Spinal cord (tissue), 10 donors: Measurements from ENCODE around the gene GNPDA1. TPM values are rescaled to one million over a fixed set of nuclear protein-coding genes. Genes with fewer than 3 reads are reported as not detected.
"Not testable (repeated sequence)": the region's sequence is repeated elsewhere in the genome, so short reads cannot be mapped to it uniquely, and the experiment has no call there.

Experiments used
- DNase-seq, 6 donors: peaks; one replicate each; pipeline versions ENCODE4 v3.0.0 to v3.0.0-alpha.2; 2013 to 2015; ENCODE audit warnings: low spot score in 6 of 6, low read depth in 4 of 6
- H3K27ac ChIP-seq: one replicate; pipeline ENCODE4 v1.5.1; 2013; ENCODE audit warnings: low read depth, low read length, control low read depth
- H3K27me3 ChIP-seq: one replicate; pipeline ENCODE4 v1.6.1; 2013; ENCODE audit warnings: low read length; ENCODE audit not compliant: control insufficient read depth, insufficient read depth
- H3K36me3 ChIP-seq: one replicate; pipeline ENCODE4 v1.6.1; 2013; ENCODE audit warnings: low read length; ENCODE audit not compliant: control insufficient read depth, insufficient read depth
- H3K4me1 ChIP-seq: one replicate; pipeline ENCODE4 v1.6.1; 2013; ENCODE audit warnings: low read length; ENCODE audit not compliant: control insufficient read depth, insufficient read depth
- H3K4me3 ChIP-seq: one replicate; pipeline ENCODE4 v1.5.1; 2013; ENCODE audit warnings: low read depth, low read length, control low read depth
- H3K9me3 ChIP-seq: one replicate; pipeline ENCODE4 v1.6.1; 2013; ENCODE audit warnings: low read length; ENCODE audit not compliant: control insufficient read depth, insufficient read depth
- WGBS: methylation state at CpG from one replicate; pipeline ENCODE4 v1.1.5; 2013; ENCODE audit warnings: missing lambda C conversion rate; ENCODE audit not compliant: insufficient coverage; 5-methylcytosine and 5-hydroxymethylcytosine counted together
- long read RNA-seq, 4 donors: transcript quantifications; one replicate each; lab custom pipeline, GENCODE V29; 2026
- polyA plus RNA-seq, 2 donors: library from polyadenylated mRNA; unstranded; fragments of 120-200 nt; gene quantifications; one replicate each; pipeline ENCODE4 v1.2.1, GENCODE V29; 2013; ENCODE audit not compliant: insufficient read length in 2 of 2
- total RNA-seq, 2 donors: library from RNA; depleted of rRNA in 1 of 2; stranded (reverse); fragments of 120-200 nt in 1 of 2; fragments of >200 nt in 1 of 2; gene quantifications; one replicate each; pipeline versions ENCODE4 v1.2.3 to v1.2.4, GENCODE V29; 2013 to 2014
- donor health status: healthy.

GNPDA1 gene
- 10 to 100 TPM; 26.8 to 45.0 TPM for total RNA-seq
- 10 to 100 TPM; 37.1 to 38.4 TPM for polyA plus RNA-seq
- long read RNA-seq, donor 1, transcript GNPDA1-201 (7 exons, 2,273 nt) = major isoform, 11 of 16 reads
- long read RNA-seq, donor 1, transcript GNPDA1-210 (6 exons, 2,980 nt) = minor isoform, 5 of 16 reads
- long read RNA-seq, donor 1, partial matches to known transcripts = 0 of 16 reads
- long read RNA-seq, donor 1, other reads (novel, unspliced or antisense) = 0 of 16 reads
- long read RNA-seq, donor 2, transcript GNPDA1-201 (7 exons, 2,273 nt) = major isoform, 5 of 8 reads
- long read RNA-seq, donor 2, partial matches to known transcripts = 0 of 8 reads
- long read RNA-seq, donor 2, other reads (novel, unspliced or antisense) = 0 of 8 reads
- long read RNA-seq, donor 3, transcript GNPDA1-201 (7 exons, 2,273 nt) = major isoform, 5 of 8 reads
- long read RNA-seq, donor 3, partial matches to known transcripts = 0 of 8 reads
- long read RNA-seq, donor 3, other reads (novel, unspliced or antisense) = 0 of 8 reads
- long read RNA-seq, donor 4, transcript GNPDA1-201 (7 exons, 2,273 nt) = major isoform, 20 of 23 reads
- long read RNA-seq, donor 4, partial matches to known transcripts = 0 of 23 reads
- long read RNA-seq, donor 4, other reads (novel, unspliced or antisense) = 0 of 23 reads

- H3K9me3 ChIP-seq = no peaks in the 10 kb centered on the region
- H3K36me3 ChIP-seq = peaks cover 4% of the 10 kb centered on the region
- no peaks in the 10 kb centered on the region for H3K27me3 ChIP-seq
- DNase-seq = peak in 5 of 6 donors; percentile 33 to 89 (median 52)
- WGBS = 0% methylated on average over 47 of the region's 58 CpGs
- H3K4me1 ChIP-seq = peaks cover 15% of the 10 kb centered on the region
- H3K27ac ChIP-seq = peak within 1 kb of the TSS; percentile 53
- H3K4me3 ChIP-seq = peak within 1 kb of the TSS; percentile 73
These were observed at the start of gene GNPDA1 for GRCh38 chr5:142012792-142013388. GNPDA1 (minus strand) TSS chr5:142013027; CDS start chr5:142012035, 992 bp downstream.

- Histone ChIP-seq H3K27me3 (no peaks in the 10 kb centered on the region), H3K27ac (no peak overlapping the region), H3K4me1 (peaks cover 40% of the 10 kb centered on the region), H3K36me3 (no peaks in the 10 kb centered on the region), H3K9me3 (no peaks in the 10 kb centered on the region), H3K4me3 (no peak overlapping the region)
- WGBS = no CpG with 5 or more reads among the region's 1 CpG
- peak in 2 of 6 donors; percentile 14 to 54 for DNase-seq
These were observed 46.6 kb upstream of the GNPDA1 start for GRCh38 chr5:142059304-142059940.

- no peaks in the 10 kb centered on the region for H3K9me3 ChIP-seq
- no peak overlapping the region for H3K4me3 ChIP-seq
- no peak for DNase-seq
- no peaks in the 10 kb centered on the region for H3K27me3 ChIP-seq
- H3K4me1 ChIP-seq = peaks cover 34% of the 10 kb centered on the region
- no peak overlapping the region for H3K27ac ChIP-seq
- H3K36me3 ChIP-seq = no peaks in the 10 kb centered on the region
These were observed 44.9 kb upstream of the GNPDA1 start for GRCh38 chr5:142057697-142058056.

GRCh38 chr5:142056816-142057696 is 44.2 kb upstream of the GNPDA1 start:
- Histone ChIP-seq H3K27me3 (no peaks in the 10 kb centered on the region), H3K4me3 (no peak overlapping the region), H3K9me3 (no peaks in the 10 kb centered on the region), H3K4me1 (peaks cover 32% of the 10 kb centered on the region), H3K27ac (peak overlapping the region; percentile 30), H3K36me3 (no peaks in the 10 kb centered on the region)
- peak in 3 of 6 donors; percentile 38 to 90 (median 69) for DNase-seq
- WGBS = no CpG with 5 or more reads among the region's 5 CpGs

- DNase-seq = peak in 2 of 6 donors; percentile 23 to 31
- no CpG with 5 or more reads among the region's 1 CpG for WGBS
- Histone ChIP-seq H3K9me3 (no peaks in the 10 kb centered on the region), H3K4me1 (peaks cover 28% of the 10 kb centered on the region), H3K36me3 (no peaks in the 10 kb centered on the region), H3K27me3 (no peaks in the 10 kb centered on the region), H3K27ac (no peak overlapping the region), H3K4me3 (no peak overlapping the region)
These were observed 42.5 kb upstream of the GNPDA1 start for GRCh38 chr5:142055301-142055700.

- Histone ChIP-seq H3K4me3 (no peak overlapping the region), H3K36me3 (no peaks in the 10 kb centered on the region), H3K27ac (peak overlapping the region; percentile 29), H3K9me3 (no peaks in the 10 kb centered on the region), H3K4me1 (peaks cover 28% of the 10 kb centered on the region), H3K27me3 (no peaks in the 10 kb centered on the region)
- DNase-seq = peak in 4 of 6 donors; percentile 31 to 93 (median 54)
- WGBS = 37% methylated on average over 3 of the region's 4 CpGs
These were observed 40.8 kb upstream of the GNPDA1 start for GRCh38 chr5:142053426-142054151.

- peaks cover 21% of the 10 kb centered on the region for H3K4me1 ChIP-seq
- H3K9me3 ChIP-seq, H3K4me3 ChIP-seq, DNase-seq, H3K27me3 ChIP-seq, H3K27ac ChIP-seq, H3K36me3 ChIP-seq: not testable (repeated sequence)
- WGBS = no CpG with 5 or more reads among the region's 4 CpGs
These were observed 39.2 kb upstream of the GNPDA1 start for GRCh38 chr5:142052026-142052425.

- Histone ChIP-seq H3K36me3 (no peaks in the 10 kb centered on the region), H3K27ac (no peak overlapping the region), H3K4me1 (peaks cover 3% of the 10 kb centered on the region), H3K9me3 (no peaks in the 10 kb centered on the region), H3K27me3 (no peaks in the 10 kb centered on the region), H3K4me3 (no peak overlapping the region)
- whole genome bisulfite sequencing = no CpG with 5 or more reads among the region's 7 CpGs
- peak in 1 of 6 donors; percentile 8 for DNase-seq
These were observed 35.4 kb upstream of the GNPDA1 start for GRCh38 chr5:142048272-142048671.
